ENCODE results near the gene FOXF2. TPM values are rescaled to one million over a fixed set of nuclear protein-coding genes. Genes with fewer than 3 reads are reported as not detected.

The FOXF2 gene
- total RNA-seq, 4 donors from 2014 or later = 0.51 to 0.88 (median 0.75) TPM; not detected in 1

- TF ChIP-seq, protein P1, sequence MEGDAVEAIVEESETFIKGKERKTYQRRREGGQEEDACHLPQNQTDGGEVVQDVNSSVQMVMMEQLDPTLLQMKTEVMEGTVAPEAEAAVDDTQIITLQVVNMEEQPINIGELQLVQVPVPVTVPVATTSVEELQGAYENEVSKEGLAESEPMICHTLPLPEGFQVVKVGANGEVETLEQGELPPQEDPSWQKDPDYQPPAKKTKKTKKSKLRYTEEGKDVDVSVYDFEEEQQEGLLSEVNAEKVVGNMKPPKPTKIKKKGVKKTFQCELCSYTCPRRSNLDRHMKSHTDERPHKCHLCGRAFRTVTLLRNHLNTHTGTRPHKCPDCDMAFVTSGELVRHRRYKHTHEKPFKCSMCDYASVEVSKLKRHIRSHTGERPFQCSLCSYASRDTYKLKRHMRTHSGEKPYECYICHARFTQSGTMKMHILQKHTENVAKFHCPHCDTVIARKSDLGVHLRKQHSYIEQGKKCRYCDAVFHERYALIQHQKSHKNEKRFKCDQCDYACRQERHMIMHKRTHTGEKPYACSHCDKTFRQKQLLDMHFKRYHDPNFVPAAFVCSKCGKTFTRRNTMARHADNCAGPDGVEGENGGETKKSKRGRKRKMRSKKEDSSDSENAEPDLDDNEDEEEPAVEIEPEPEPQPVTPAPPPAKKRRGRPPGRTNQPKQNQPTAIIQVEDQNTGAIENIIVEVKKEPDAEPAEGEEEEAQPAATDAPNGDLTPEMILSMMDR (IDR thresholded peaks at IDR 0.05; ENCODE audit: low read depth) = no peak
Measured at GRCh38 chr6:1390946-1391799, 1.8 kb downstream of the FOXF2 start.

DNA sequence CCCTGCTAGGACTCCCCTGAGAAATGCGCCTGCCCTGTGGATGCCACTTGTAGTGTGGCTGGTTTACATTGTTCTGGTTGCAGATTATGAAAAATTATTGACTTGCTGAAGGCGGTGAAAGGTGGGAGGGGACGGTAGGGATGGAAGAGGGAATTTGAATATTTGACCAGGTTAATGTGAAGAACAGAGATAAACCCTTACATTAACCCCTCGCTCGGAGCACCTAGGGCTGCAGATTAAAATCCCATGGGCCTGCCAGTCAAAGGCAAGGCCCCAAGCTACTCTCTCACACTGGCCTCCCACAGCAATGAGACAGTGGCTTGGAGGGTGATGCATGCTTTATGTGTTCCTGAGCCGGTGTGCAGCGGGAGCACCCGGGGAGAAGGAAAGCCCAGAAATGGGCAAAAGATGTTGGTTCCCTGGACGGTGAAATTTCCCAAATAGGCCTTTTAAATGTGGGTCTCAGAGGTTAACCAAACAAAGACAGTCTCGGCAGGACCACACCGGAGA lies 2.5 kb downstream of the FOXF2 start:
- TF ChIP-seq, protein P1 (IDR thresholded peaks at IDR 0.05; ENCODE audit: low read depth) = no peak

DNA sequence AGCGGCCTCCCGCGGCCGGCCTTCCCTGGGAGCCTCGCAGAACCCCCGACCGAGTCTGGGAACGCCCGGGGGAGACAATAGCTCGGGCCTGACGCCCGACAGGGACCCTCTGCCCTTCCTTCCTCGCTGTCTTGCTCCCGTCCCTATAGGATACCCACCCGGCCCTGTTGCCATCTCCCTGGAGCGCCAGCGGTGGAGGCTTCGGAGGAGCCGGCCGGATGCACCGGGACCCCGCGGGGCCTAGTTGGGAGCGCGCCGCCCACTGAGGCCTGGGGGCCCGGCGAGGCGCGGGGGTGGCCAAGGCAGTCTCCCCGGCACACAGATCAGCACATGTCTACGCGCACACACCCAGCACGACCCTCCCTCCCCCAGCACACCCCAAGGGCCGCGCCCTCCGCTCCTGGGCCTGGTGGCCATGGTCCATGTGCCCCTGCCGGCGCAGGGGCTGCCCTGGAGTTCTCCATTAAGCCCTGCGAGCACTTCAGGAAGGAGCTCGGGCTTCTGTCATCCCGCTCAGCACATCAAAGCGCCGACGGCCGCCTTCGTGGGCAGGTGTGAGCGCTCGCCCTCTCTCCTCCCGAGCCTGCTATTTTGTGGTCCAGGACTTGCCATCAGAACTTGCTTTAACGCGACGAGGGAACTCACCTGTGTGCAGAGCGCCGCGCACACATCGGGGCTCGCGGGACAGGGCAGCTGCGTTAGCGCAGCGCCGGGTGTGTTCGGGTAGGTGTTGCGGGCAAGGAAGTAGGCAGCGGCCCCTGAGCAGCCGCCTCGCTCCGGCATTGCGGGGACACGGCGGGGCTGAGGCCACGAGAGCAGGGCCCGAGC lies 3.7 kb downstream of the FOXF2 start:
- TF ChIP-seq, protein P1 (IDR thresholded peaks at IDR 0.05; ENCODE audit: low read depth) = no peak

GRCh38 chr6:1393641-1394283 lies 4.4 kb downstream of the FOXF2 start:
- TF ChIP-seq, protein P1 (IDR thresholded peaks at IDR 0.05; ENCODE audit: low read depth) = no peak

- TF ChIP-seq, protein P1 (IDR thresholded peaks at IDR 0.05; ENCODE audit: low read depth) = no peak
Measured at GRCh38 chr6:1394514-1395463, 5.4 kb downstream of the FOXF2 start.

DNA sequence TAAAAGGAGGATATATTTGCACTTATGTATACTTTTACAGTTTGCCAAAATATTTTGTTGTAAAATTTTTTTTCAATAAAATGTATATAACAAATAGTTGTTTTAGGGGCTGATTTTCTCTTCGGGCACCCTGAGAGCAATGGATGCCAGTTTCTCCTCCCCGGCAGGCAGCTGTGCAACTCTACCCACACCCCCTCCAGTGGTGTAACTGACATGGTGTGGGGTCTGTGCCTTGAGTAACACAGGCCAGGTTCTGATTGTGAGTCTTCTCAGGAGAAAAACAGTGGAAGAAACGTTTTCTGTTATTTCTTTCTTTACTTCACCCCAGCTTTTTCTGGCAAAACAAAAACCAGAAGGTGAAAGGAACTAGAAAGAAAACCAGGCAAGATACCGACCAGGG lies 6.1 kb downstream of the FOXF2 start:
- TF ChIP-seq, protein P1 (IDR thresholded peaks at IDR 0.05; ENCODE audit: low read depth) = no peak

Data from subcutaneous adipose tissue (tissue), 4 donors.